MCF 10A (cell line): Measurements from ENCODE around the gene FKBP8. TPM values are rescaled to one million over a fixed set of nuclear protein-coding genes. Genes with fewer than 3 reads are reported as not detected.
A peak's percentile ranks its signal among the peaks of the same experiment; 100 is the strongest.

Experiments used
- BruUV-seq: library from RNA; stranded (reverse); fragments of 400-500 nt; replicated peaks from 2 replicates; lab custom pipeline; 2021; lab: Mats Ljungman, UMichigan
- CTCF ChIA-PET: fragments of 300-600 bp; sonication (Branson Sonifier 250); formaldehyde crosslinking; extraction: SDS; loops from one replicate; lab custom pipeline; 2021; ENCODE audit warnings: antibody characterized with exemption, inconsistent platforms; lab: Yijun Ruan, JAX
- POLR2A ChIA-PET: fragments of 300-600, 350-650 bp; sonication (Branson Sonifier 250); formaldehyde crosslinking; extraction: SDS; loops from one replicate; lab custom pipeline; 2020; ENCODE audit warnings: antibody characterized with exemption, inconsistent platforms; lab: Yijun Ruan, JAX
- DNase-seq: peaks from one replicate; pipeline ENCODE4 v3.0.0-alpha.2; 2018; ENCODE audit not compliant: unreplicated experiment
- H3K27ac Mint-ChIP-seq: one replicate; pipeline ENCODE4 v1.8.0; 2022; ENCODE audit warnings: mild to moderate bottlenecking, low read depth, mixed read lengths; ENCODE audit not compliant: unreplicated experiment
- H3K27me3 Mint-ChIP-seq: one replicate; pipeline ENCODE4 v1.8.0; 2022; ENCODE audit warnings: mixed read lengths; ENCODE audit not compliant: insufficient read depth, unreplicated experiment
- H3K36me3 Mint-ChIP-seq: one replicate; pipeline ENCODE4 v1.8.0; 2022; ENCODE audit warnings: mild to moderate bottlenecking, moderate library complexity, mixed read lengths; ENCODE audit not compliant: insufficient read depth, unreplicated experiment
- H3K4me1 Mint-ChIP-seq: one replicate; pipeline ENCODE4 v1.8.0; 2022; ENCODE audit warnings: mixed read lengths; ENCODE audit not compliant: insufficient read depth, unreplicated experiment
- H3K4me3 Mint-ChIP-seq: one replicate; pipeline ENCODE4 v1.8.0; 2022; ENCODE audit warnings: mild to moderate bottlenecking, moderate library complexity, mixed read lengths; ENCODE audit not compliant: unreplicated experiment
- H3K9me3 Mint-ChIP-seq: one replicate; pipeline ENCODE4 v1.8.0; 2022; ENCODE audit warnings: mixed read lengths; ENCODE audit not compliant: unreplicated experiment
- intact Hi-C: fragments of 100-400 bp; cut with micrococcal nuclease; formaldehyde crosslinking; loops from 2 replicates; pipeline ENCODE4 v1.14.1; 2022
- total RNA-seq: library from RNA; stranded (reverse); gene quantifications from 2 replicates; pipeline ENCODE4 v1.2.3, GENCODE V29; 2022
- TF ChIP-seq, protein P1 (sequence below): fragments of 200-600 bp; IDR thresholded peaks from one replicate; pipeline ENCODE4 v1.8.0; 2022; ENCODE audit warnings: antibody characterized with exemption, mild to moderate bottlenecking; ENCODE audit not compliant: unreplicated experiment

FKBP8 gene
- total RNA-seq, 1 experiment from 2014 or later: 154 TPM

DNA sequence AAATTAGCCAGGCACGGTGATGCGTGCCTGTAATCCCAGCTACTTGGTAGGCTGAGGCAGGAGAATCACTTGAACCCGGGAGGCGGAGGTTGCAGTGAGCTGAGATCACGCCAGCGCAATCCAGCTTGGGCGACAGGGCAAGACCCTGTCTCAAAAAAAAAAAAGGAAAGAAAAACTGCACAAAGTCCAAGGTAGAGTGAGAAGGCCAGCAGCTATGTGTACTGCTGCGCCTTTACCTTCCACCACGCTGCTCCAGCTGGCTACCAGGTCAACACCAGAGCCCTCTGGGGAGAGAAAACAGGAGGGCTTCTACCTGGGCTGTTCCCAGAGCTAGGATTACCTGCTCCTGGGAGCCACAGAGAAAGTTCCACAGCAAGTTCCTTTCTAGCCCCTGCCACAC, 24.7 kb downstream of the FKBP8 start:
- no peaks in the 10 kb centered on the region for H3K9me3 Mint-ChIP-seq

DNA sequence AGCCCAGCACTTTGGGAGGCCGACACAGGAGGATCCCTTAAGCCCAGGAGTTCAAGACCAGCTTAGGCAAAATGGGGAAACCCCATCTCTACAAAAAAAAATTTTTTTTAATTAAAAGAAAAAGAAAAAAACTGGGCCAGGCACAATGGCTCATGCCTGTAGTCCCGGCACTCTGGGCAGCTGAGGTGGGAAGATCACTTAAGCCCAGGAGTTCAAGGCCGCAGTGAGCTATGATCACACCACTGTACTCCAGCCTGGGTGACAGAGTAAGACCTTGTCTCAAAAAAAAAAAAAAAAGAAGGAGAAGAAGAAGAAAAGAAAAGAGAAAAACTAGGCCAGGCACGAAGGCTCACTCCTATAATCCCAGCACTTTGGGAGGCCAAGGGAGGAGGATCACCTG, 25.8 kb downstream of the FKBP8 start:
- BruUV-seq: no TSS peak
- POLR2A ChIA-PET: interaction anchor here (0.7 to 6.0 kb wide), 4 partner anchors 9 to 71 kb away, joined by 3 to 71 read pairs (median 5); partner anchors contain the start of genes REX1BD and UBA52
- TF ChIP-seq, protein P1, sequence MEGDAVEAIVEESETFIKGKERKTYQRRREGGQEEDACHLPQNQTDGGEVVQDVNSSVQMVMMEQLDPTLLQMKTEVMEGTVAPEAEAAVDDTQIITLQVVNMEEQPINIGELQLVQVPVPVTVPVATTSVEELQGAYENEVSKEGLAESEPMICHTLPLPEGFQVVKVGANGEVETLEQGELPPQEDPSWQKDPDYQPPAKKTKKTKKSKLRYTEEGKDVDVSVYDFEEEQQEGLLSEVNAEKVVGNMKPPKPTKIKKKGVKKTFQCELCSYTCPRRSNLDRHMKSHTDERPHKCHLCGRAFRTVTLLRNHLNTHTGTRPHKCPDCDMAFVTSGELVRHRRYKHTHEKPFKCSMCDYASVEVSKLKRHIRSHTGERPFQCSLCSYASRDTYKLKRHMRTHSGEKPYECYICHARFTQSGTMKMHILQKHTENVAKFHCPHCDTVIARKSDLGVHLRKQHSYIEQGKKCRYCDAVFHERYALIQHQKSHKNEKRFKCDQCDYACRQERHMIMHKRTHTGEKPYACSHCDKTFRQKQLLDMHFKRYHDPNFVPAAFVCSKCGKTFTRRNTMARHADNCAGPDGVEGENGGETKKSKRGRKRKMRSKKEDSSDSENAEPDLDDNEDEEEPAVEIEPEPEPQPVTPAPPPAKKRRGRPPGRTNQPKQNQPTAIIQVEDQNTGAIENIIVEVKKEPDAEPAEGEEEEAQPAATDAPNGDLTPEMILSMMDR: no peak
- no peak for DNase-seq
- Mint-ChIP-seq H3K27ac (no peak overlapping the region), H3K27me3 (no peaks in the 10 kb centered on the region), H3K9me3 (no peaks in the 10 kb centered on the region), H3K4me3 (no peak overlapping the region), H3K36me3 (peaks cover 10% of the 10 kb centered on the region), H3K4me1 (peaks cover 35% of the 10 kb centered on the region)
- intact Hi-C loops: no loop called here
- CTCF ChIA-PET: interaction anchor here (0.6 to 1.3 kb wide), 4 partner anchors 9 to 126 kb away, joined by 3 to 4 read pairs (median 3); no protein-coding TSS in a partner anchor

More for the DNA sequence above, 24.7 kb downstream of the FKBP8 start:
- Mint-ChIP-seq H3K36me3 (peaks cover 10% of the 10 kb centered on the region), H3K27me3 (no peaks in the 10 kb centered on the region), H3K4me1 (peaks cover 27% of the 10 kb centered on the region), H3K4me3 (no peak overlapping the region), H3K27ac (no peak overlapping the region)
- no peak for DNase-seq
- ChIA-PET CTCF (interaction anchor here (0.5 to 4.9 kb wide), 12 partner anchors 9 to 69 kb away, joined by 3 to 24 read pairs (median 4); no protein-coding TSS in a partner anchor), POLR2A (interaction anchor here (0.6 to 6.0 kb wide), 4 partner anchors 8 to 70 kb away, joined by 3 to 71 read pairs (median 4); partner anchors contain the start of gene REX1BD)
- TF ChIP-seq, protein P1: no peak
- intact Hi-C loops: no loop called here
- no TSS peak for BruUV-seq

DNA sequence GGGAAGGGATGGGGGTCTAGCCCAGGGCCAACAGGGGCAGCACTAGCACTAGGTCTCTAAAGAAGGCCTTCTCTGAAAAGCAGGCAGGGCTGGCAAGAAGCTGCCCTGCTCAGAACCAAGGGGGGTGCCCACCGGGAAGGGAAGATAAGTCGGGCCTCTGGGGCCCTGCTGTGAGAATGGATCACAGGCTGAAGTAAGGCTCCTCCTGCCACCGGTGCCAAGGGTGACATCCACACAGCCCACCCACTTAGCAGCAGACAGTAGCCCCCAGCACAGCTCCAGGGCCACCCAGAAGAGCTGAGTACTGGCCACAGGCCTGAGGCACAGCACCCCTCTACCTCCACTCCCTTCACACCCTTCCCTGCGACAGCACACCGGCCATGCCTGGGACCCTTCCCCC, 27.4 kb downstream of the FKBP8 start:
- no peak for DNase-seq
- intact Hi-C loops: no loop called here
- Mint-ChIP-seq H3K36me3 (peaks cover 16% of the 10 kb centered on the region), H3K9me3 (no peaks in the 10 kb centered on the region), H3K4me3 (no peak overlapping the region), H3K27ac (peak overlapping the region; percentile 13), H3K4me1 (peaks cover 35% of the 10 kb centered on the region), H3K27me3 (no peaks in the 10 kb centered on the region)
- no TSS peak for BruUV-seq
- ChIA-PET POLR2A (interaction anchor here (1.0 kb wide), 1 partner anchor 9 kb away, joined by 3 read pairs; no protein-coding TSS in a partner anchor), CTCF (interaction anchor here (1.0 kb wide), 1 partner anchor 56 kb away, joined by 6 read pairs; the partner anchor contains the start of gene UBA52)
- TF ChIP-seq, protein P1: no peak

DNA sequence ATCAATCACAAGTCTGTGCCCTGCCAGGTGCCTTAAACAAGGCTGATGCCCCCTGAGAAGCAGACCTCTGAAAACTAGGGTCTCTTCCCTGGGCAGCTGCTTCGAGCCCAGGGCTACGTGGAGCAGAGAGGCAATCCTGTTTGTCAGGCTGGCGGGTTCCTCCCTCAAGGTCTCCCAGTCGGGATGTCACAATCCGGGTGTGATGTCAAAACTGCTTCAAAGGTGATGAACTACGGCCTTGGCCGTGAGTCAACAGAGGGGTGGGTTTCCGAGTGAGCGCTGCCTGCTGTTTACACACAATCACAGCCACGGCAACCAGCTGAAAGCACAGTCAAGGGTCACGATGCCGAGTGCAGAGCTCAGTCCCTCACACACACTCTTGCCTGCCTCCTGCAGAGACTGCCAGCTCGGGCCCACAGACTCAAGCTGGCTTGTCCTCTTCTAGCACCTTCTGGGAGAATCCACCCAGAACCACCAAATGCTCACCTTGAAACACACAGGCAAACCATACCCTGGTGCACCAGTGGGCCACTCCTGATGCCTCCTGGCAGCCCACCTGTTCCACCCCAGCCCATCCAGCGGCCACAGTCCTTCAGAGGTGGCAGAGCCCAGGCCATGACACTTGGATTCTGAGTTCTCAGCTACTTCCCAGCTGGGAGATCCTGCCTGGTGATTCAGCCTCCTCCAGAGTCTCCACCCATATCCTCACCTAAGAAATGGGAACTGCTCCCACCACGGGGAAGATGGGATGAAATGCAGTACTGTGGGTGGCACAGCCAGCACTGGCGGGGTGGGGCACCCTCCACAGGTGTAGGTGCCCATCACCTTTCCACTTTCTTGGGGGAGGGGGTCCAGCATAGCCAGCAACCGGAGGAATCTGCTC, 28.3 kb downstream of the FKBP8 start:
- POLR2A ChIA-PET: interaction anchor here (0.7 kb wide), 1 partner anchor 194 kb away, joined by 3 read pairs; no protein-coding TSS in a partner anchor
- BruUV-seq: no TSS peak
- peaks cover 30% of the 10 kb centered on the region for H3K4me1 Mint-ChIP-seq
- TF ChIP-seq, protein P1: no peak
- peak; percentile 82 for DNase-seq
- CTCF ChIA-PET: interaction anchor here (0.6 to 0.9 kb wide), 3 partner anchors 33 to 89 kb away, joined by 3 read pairs; no protein-coding TSS in a partner anchor
- no peaks in the 10 kb centered on the region for H3K27me3 Mint-ChIP-seq
- no peak overlapping the region for H3K4me3 Mint-ChIP-seq
- peak overlapping the region; percentile 46 for H3K27ac Mint-ChIP-seq
- no peaks in the 10 kb centered on the region for H3K9me3 Mint-ChIP-seq
- peaks cover 16% of the 10 kb centered on the region for H3K36me3 Mint-ChIP-seq
- intact Hi-C loops: no loop called here
